Measurements from ENCODE around the gene ACAA2.
A peak's percentile ranks its signal among the peaks of the same experiment; 100 is the strongest.
"Not testable (repeated sequence)": the region's sequence is repeated elsewhere in the genome, so short reads cannot be mapped to it uniquely, and the experiment has no call there.

The ACAA2 gene

DNA sequence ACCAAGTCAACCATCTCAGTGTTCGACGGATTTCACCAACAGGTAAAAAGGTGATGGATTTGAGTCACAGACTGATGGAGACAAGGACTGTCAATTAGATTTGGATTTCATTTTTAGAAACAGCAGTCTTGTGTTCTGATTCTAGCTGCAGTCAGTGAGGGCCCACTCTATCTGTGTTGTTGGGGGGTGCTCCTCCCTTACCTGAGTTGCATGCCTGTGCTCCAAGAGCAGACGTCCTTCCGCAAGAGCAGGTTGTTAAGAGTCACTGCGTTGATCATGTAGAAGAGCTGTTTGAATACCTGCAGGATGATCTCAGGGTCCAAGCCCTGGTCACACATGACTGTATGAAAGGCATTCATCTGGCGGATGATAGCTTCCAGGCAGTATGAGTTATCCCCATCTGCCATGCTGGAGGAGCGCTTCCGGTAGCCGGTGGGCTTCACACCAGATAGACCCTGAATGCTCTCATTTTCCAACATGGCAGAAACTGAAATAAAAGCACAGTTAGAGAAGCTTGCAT lies 24.0 kb upstream of the ACAA2 start:
- WGBS (ENCODE audit: extremely low coverage, insufficient coverage, insufficient read length) = no CpG with 5 or more reads among the region's 9 CpGs
- not testable (repeated sequence) for H3K4me1 ChIP-seq (ENCODE audit: control insufficient read depth in 1 of 2, insufficient read depth in 2 of 2, low read length in 2 of 2); H3K27me3 ChIP-seq (ENCODE audit: insufficient read depth, low read length); H3K4me2 ChIP-seq (ENCODE audit: low read length); H2BK12ac ChIP-seq (ENCODE audit: low read length); H4K8ac ChIP-seq (ENCODE audit: low read depth, low read length); H3K79me1 ChIP-seq (ENCODE audit: low read length); H4K91ac ChIP-seq (ENCODE audit: low read depth, low read length); H2AFZ ChIP-seq (ENCODE audit: insufficient read depth, low read length, poor library complexity); H2AK5ac ChIP-seq (ENCODE audit: low read length); H2BK120ac ChIP-seq (ENCODE audit: insufficient read depth, low read length, poor library complexity); H3K4me3 ChIP-seq (ENCODE audit: low read depth, low read length); H3K27ac ChIP-seq (ENCODE audit: low read depth, low read length); H3K23ac ChIP-seq (ENCODE audit: low read length); H3K9ac ChIP-seq (ENCODE audit: low read length); H3K14ac ChIP-seq (ENCODE audit: low read length); H3K18ac ChIP-seq (ENCODE audit: low read length); H3K4ac ChIP-seq (ENCODE audit: low read depth, low read length); H2BK5ac ChIP-seq (ENCODE audit: low read depth, low read length, poor library complexity); H3K9me3 ChIP-seq (ENCODE audit: insufficient read depth, low read depth, low read length); H4K12ac ChIP-seq (ENCODE audit: low read depth, low read length); H3K79me2 ChIP-seq (ENCODE audit: control insufficient read depth, insufficient read depth, low read length, poor library complexity)
- H3K36me3 ChIP-seq (ENCODE audit: control insufficient read depth in 1 of 2, insufficient read depth in 2 of 2, low read length in 2 of 2) = peaks cover 11 to 25% of the 10 kb centered on the region in 2 experiments
- peak in 1 of 2 donors; percentile 7 for DNase-seq

DNA sequence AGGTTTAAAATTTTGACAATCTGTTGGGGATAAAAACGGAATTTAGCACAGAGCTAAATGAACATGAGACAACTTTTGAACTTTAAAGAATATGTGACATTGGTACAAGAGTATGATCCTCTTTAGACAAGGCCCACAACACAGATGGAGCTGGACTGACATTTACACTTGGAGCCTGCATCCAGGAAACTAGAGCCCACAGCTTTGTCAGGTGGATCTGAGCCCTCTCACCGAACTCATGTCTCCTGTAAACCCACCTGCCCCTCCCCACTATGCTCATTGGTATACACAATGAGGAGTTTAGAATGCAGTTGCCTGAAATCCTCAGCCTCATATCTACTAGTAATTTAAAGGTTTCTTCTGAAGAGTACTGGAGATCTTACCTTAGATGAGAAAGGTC lies 22.1 kb upstream of the ACAA2 start:
- H4K91ac ChIP-seq (ENCODE audit: low read depth, low read length) = no peak overlapping the region
- no peak overlapping the region for H3K4me3 ChIP-seq (ENCODE audit: low read depth, low read length)
- no peaks in the 10 kb centered on the region for H3K79me1 ChIP-seq (ENCODE audit: low read length)
- H2BK5ac ChIP-seq (ENCODE audit: low read depth, low read length, poor library complexity) = no peak overlapping the region
- no CpG with 5 or more reads among the region's 2 CpGs for WGBS (ENCODE audit: extremely low coverage, insufficient coverage, insufficient read length)
- no peak overlapping the region for H3K4me2 ChIP-seq (ENCODE audit: low read length)
- H3K14ac ChIP-seq (ENCODE audit: low read length) = no peak overlapping the region
- no peak overlapping the region for H2BK12ac ChIP-seq (ENCODE audit: low read length)
- H4K8ac ChIP-seq (ENCODE audit: low read depth, low read length) = no peak overlapping the region
- no peaks in the 10 kb centered on the region for H3K79me2 ChIP-seq (ENCODE audit: control insufficient read depth, insufficient read depth, low read length, poor library complexity)
- H3K18ac ChIP-seq (ENCODE audit: low read length) = no peak overlapping the region
- H3K4me1 ChIP-seq (ENCODE audit: control insufficient read depth in 1 of 2, insufficient read depth in 2 of 2, low read length in 2 of 2) = peaks cover 0 to 2% of the 10 kb centered on the region in 2 experiments
- H3K23ac ChIP-seq (ENCODE audit: low read length) = peak overlapping the region; percentile 21
- H3K27me3 ChIP-seq (ENCODE audit: insufficient read depth, low read length) = no peaks in the 10 kb centered on the region
- no peaks in the 10 kb centered on the region for H3K9me3 ChIP-seq (ENCODE audit: insufficient read depth, low read depth, low read length)
- H3K4ac ChIP-seq (ENCODE audit: low read depth, low read length) = no peak overlapping the region
- DNase-seq = no peak
- H4K12ac ChIP-seq (ENCODE audit: low read depth, low read length) = no peak overlapping the region
- H2AK5ac ChIP-seq (ENCODE audit: low read length) = no peak overlapping the region
- no peak overlapping the region for H2BK120ac ChIP-seq (ENCODE audit: insufficient read depth, low read length, poor library complexity)
- H3K9ac ChIP-seq (ENCODE audit: low read length) = no peak overlapping the region
- no peak overlapping the region for H2AFZ ChIP-seq (ENCODE audit: insufficient read depth, low read length, poor library complexity)
- H3K27ac ChIP-seq (ENCODE audit: low read depth, low read length) = no peak overlapping the region
- peaks cover 8 to 15% of the 10 kb centered on the region in 2 experiments for H3K36me3 ChIP-seq (ENCODE audit: control insufficient read depth in 1 of 2, insufficient read depth in 2 of 2, low read length in 2 of 2)

DNA sequence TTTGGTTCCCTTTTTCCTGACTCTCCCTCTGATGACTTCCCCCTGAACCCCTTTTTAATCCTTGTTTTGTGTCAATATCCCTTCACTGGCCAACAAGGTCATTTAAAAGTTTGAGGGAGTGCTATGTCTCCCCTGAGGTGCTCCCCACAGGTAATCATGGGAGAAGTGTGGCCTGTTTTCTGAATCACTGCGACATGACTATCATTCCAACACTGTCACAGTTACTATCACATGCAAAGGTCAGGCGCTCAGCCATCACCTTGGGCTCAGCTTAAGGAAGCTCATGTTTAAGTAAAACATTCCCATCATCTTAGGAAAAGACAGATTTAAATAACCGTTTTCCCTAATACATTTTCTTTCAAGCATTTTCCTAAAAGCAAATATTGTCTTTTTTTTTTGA lies 20.9 kb upstream of the ACAA2 start:
- Histone ChIP-seq H3K79me1 (ENCODE audit: low read length) (no peaks in the 10 kb centered on the region), H4K12ac (ENCODE audit: low read depth, low read length) (no peak overlapping the region), H3K9me3 (ENCODE audit: insufficient read depth, low read depth, low read length) (no peaks in the 10 kb centered on the region), H2BK120ac (ENCODE audit: insufficient read depth, low read length, poor library complexity) (no peak overlapping the region), H4K8ac (ENCODE audit: low read depth, low read length) (no peak overlapping the region), H3K4me1 (ENCODE audit: control insufficient read depth in 1 of 2, insufficient read depth in 2 of 2, low read length in 2 of 2) (peaks cover 0 to 2% of the 10 kb centered on the region in 2 experiments), H3K27ac (ENCODE audit: low read depth, low read length) (no peak overlapping the region), H2BK5ac (ENCODE audit: low read depth, low read length, poor library complexity) (no peak overlapping the region), H3K23ac (ENCODE audit: low read length) (no peak overlapping the region), H3K4me2 (ENCODE audit: low read length) (no peak overlapping the region), H3K18ac (ENCODE audit: low read length) (no peak overlapping the region), H3K9ac (ENCODE audit: low read length) (no peak overlapping the region), H3K4ac (ENCODE audit: low read depth, low read length) (no peak overlapping the region), H3K27me3 (ENCODE audit: insufficient read depth, low read length) (no peaks in the 10 kb centered on the region), H3K14ac (ENCODE audit: low read length) (no peak overlapping the region), H3K4me3 (ENCODE audit: low read depth, low read length) (no peak overlapping the region), H3K79me2 (ENCODE audit: control insufficient read depth, insufficient read depth, low read length, poor library complexity) (no peaks in the 10 kb centered on the region), H2AFZ (ENCODE audit: insufficient read depth, low read length, poor library complexity) (no peak overlapping the region), H2AK5ac (ENCODE audit: low read length) (no peak overlapping the region), H3K36me3 (ENCODE audit: control insufficient read depth in 1 of 2, insufficient read depth in 2 of 2, low read length in 2 of 2) (peaks cover 8 to 13% of the 10 kb centered on the region in 2 experiments), H2BK12ac (ENCODE audit: low read length) (no peak overlapping the region), H4K91ac (ENCODE audit: low read depth, low read length) (no peak overlapping the region)
- WGBS (ENCODE audit: extremely low coverage, insufficient coverage, insufficient read length) = no CpG with 5 or more reads among the region's 3 CpGs
- DNase-seq = peak; percentile 34 to 59

DNA sequence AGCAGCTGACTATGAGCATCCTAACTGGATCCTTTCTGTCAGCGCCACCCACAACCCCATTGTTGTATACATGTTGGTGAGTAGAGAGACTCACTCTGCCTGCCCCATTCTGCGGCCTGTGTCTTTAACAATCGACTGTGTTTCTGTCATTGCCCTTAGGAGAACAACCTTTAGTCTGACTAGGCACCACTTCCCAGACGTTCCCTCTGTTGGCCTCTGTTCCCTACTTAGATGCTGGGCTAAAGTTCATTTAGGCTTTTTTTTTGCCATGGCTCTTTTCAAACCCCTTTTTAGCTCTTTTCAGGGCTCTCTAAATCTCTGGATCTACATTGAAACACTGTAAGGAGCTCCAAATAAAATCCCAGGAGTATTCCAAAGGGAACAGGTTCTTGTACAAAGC lies 20.5 kb upstream of the ACAA2 start:
- WGBS (ENCODE audit: extremely low coverage, insufficient coverage, insufficient read length) = no CpG with 5 or more reads among the region's 4 CpGs
- H2BK5ac ChIP-seq (ENCODE audit: low read depth, low read length, poor library complexity) = no peak overlapping the region
- H3K14ac ChIP-seq (ENCODE audit: low read length) = no peak overlapping the region
- no peak overlapping the region for H2AFZ ChIP-seq (ENCODE audit: insufficient read depth, low read length, poor library complexity)
- H2BK120ac ChIP-seq (ENCODE audit: insufficient read depth, low read length, poor library complexity) = no peak overlapping the region
- no peaks in the 10 kb centered on the region for H3K9me3 ChIP-seq (ENCODE audit: insufficient read depth, low read depth, low read length)
- peaks cover 4 to 9% of the 10 kb centered on the region in 2 experiments for H3K36me3 ChIP-seq (ENCODE audit: control insufficient read depth in 1 of 2, insufficient read depth in 2 of 2, low read length in 2 of 2)
- H4K8ac ChIP-seq (ENCODE audit: low read depth, low read length) = no peak overlapping the region
- no peak overlapping the region for H3K27ac ChIP-seq (ENCODE audit: low read depth, low read length)
- no peak overlapping the region for H3K18ac ChIP-seq (ENCODE audit: low read length)
- H2AK5ac ChIP-seq (ENCODE audit: low read length) = no peak overlapping the region
- H3K4me3 ChIP-seq (ENCODE audit: low read depth, low read length) = no peak overlapping the region
- no peaks in the 10 kb centered on the region for H3K27me3 ChIP-seq (ENCODE audit: insufficient read depth, low read length)
- no peak for DNase-seq
- no peak overlapping the region for H3K9ac ChIP-seq (ENCODE audit: low read length)
- H3K23ac ChIP-seq (ENCODE audit: low read length) = no peak overlapping the region
- no peaks in the 10 kb centered on the region for H3K79me1 ChIP-seq (ENCODE audit: low read length)
- no peaks in the 10 kb centered on the region for H3K79me2 ChIP-seq (ENCODE audit: control insufficient read depth, insufficient read depth, low read length, poor library complexity)
- H2BK12ac ChIP-seq (ENCODE audit: low read length) = no peak overlapping the region
- peaks cover 0 to 2% of the 10 kb centered on the region in 2 experiments for H3K4me1 ChIP-seq (ENCODE audit: control insufficient read depth in 1 of 2, insufficient read depth in 2 of 2, low read length in 2 of 2)
- H3K4me2 ChIP-seq (ENCODE audit: low read length) = no peak overlapping the region
- H4K12ac ChIP-seq (ENCODE audit: low read depth, low read length) = no peak overlapping the region
- no peak overlapping the region for H4K91ac ChIP-seq (ENCODE audit: low read depth, low read length)
- no peak overlapping the region for H3K4ac ChIP-seq (ENCODE audit: low read depth, low read length)
